K562 (cell line): ENCODE measurements around the gene RMC1. TPM values are rescaled to one million over a fixed set of nuclear protein-coding genes. Genes with fewer than 3 reads are reported as not detected.

Source experiments
- ATAC-seq: fragments of 200-7000 bp; cut with Tn5 transposase; 3 replicates; pipeline ENCODE4 v1.9.1; 2020; ENCODE audit warnings: moderate library complexity
- BruUV-seq: library from RNA; stranded (reverse); fragments of 400-500 nt; replicated peaks from 2 replicates; lab custom pipeline; 2021; lab: Mats Ljungman, UMichigan
- CTCF ChIA-PET: fragments of 300-600 bp; formaldehyde crosslinking; extraction: SDS; loops from one replicate; lab custom pipeline; 2021; ENCODE audit warnings: low intra/inter-chr PET ratio; lab: Yijun Ruan, JAX
- POLR2A ChIA-PET: fragments of 300-600, 350-650 bp; sonication (Branson Sonifier 250); formaldehyde crosslinking; extraction: SDS; loops from one replicate; lab custom pipeline; 2021; ENCODE audit warnings: antibody characterized with exemption, inconsistent platforms; lab: Yijun Ruan, JAX
- DNase-seq, 4 experiments: peaks; one replicate each; pipeline versions ENCODE4 v3.0.0 to v3.0.0-alpha.2; 2011 to 2018; ENCODE audit warnings: low spot score in 3 of 4, mixed read lengths in 3 of 4; ENCODE audit errors: extremely low read depth in 1 of 4
- FAIRE-seq: peaks from 2 replicates; lab custom pipeline; 2011; peaks lifted over from hg19 to GRCh38; lab: Jason Lieb, UNC
- H2AFZ ChIP-seq: 2 replicates; pipeline ENCODE4 v1.6.0; 2011; ENCODE audit warnings: low read depth, low read length, control low read depth, inconsistent platforms
- H3K27ac ChIP-seq: fragments of 200-600 bp; 3 replicates; pipeline ENCODE4 v1.8.0; 2011; ENCODE audit warnings: low read depth, mild to moderate bottlenecking, control low read depth, inconsistent platforms, low read length, moderate library complexity, mixed read lengths; ENCODE audit errors: extremely low read depth
- H3K27me3 ChIP-seq, 2 experiments: fragments of 300-600 bp in 1 of 2; 2 replicates in 1 of 2; 3 replicates in 1 of 2; pipeline versions ENCODE4 v1.6.0 to v1.8.0; 2011; ENCODE audit warnings: inconsistent platforms in 2 of 2, low read length in 2 of 2, mild to moderate bottlenecking in 1 of 2, mixed read lengths in 1 of 2, moderate library complexity in 1 of 2; ENCODE audit not compliant: control insufficient read depth in 2 of 2, insufficient read depth in 2 of 2
- H3K36me3 ChIP-seq: fragments of 300-600 bp; 3 replicates; pipeline ENCODE4 v1.8.0; 2011; ENCODE audit warnings: mild to moderate bottlenecking, low read length, inconsistent platforms; ENCODE audit not compliant: control insufficient read depth, insufficient read depth
- H3K4me1 ChIP-seq, 2 experiments: fragments of 200-600 bp in 1 of 2; replicated peaks in 1 of 2; 2 replicates in 1 of 2; 3 replicates in 1 of 2; pipeline versions ENCODE4 v1.5.1 to v1.8.0; 2011; ENCODE audit warnings: inconsistent platforms in 2 of 2, low read length in 2 of 2, mild to moderate bottlenecking in 1 of 2, mixed read lengths in 1 of 2, moderate library complexity in 1 of 2; ENCODE audit not compliant: control insufficient read depth in 2 of 2, insufficient read depth in 2 of 2
- H3K4me2 ChIP-seq: 2 replicates; pipeline ENCODE4 v1.6.1; 2011; ENCODE audit warnings: low read length, control low read depth, inconsistent platforms, mixed read lengths; ENCODE audit not compliant: insufficient read depth
- H3K4me3 ChIP-seq: fragments of 200-600 bp; sonication (generic), shearing (Covaris generic); 2 replicates; pipeline ENCODE4 v1.5.1; 2016; ENCODE audit warnings: control low read depth, inconsistent platforms
- H3K79me2 ChIP-seq: fragments of 200-600 bp; 3 replicates; pipeline ENCODE4 v1.8.0; 2011; ENCODE audit warnings: low read length, inconsistent platforms; ENCODE audit not compliant: control insufficient read depth, insufficient read depth
- H3K9ac ChIP-seq, 2 experiments: 2 replicates each; pipeline versions ENCODE4 v1.6.0 to v1.6.1; 2011; ENCODE audit warnings: low read depth in 2 of 2, low read length in 2 of 2, control low read depth in 1 of 2, inconsistent platforms in 1 of 2, mild to moderate bottlenecking in 1 of 2, mixed read lengths in 1 of 2; ENCODE audit not compliant: insufficient read depth in 1 of 2
- H3K9me1 ChIP-seq: one replicate; pipeline ENCODE4 v1.6.0; 2011; ENCODE audit warnings: inconsistent platforms, mild to moderate bottlenecking, low read length, moderate library complexity; ENCODE audit not compliant: control insufficient read depth, insufficient read depth
- H3K9me3 ChIP-seq: replicated peaks from 2 replicates; pipeline ENCODE4 v1.5.1; 2011; ENCODE audit warnings: low read depth, low read length, inconsistent platforms; ENCODE audit not compliant: control insufficient read depth, insufficient read depth
- H4K20me1 ChIP-seq: replicated peaks from 2 replicates; pipeline ENCODE4 v1.6.1; 2011; ENCODE audit warnings: low read length, inconsistent platforms, mixed read lengths; ENCODE audit not compliant: control insufficient read depth, insufficient read depth
- EGR1 ChIP-seq: fragments of 450-650 bp; conservative IDR thresholded peaks from 2 replicates; pipeline ENCODE4 v1.6.1; 2017; ENCODE audit warnings: mild to moderate bottlenecking
- HDAC1 ChIP-seq, 2 experiments: fragments of 450-650 bp; IDR thresholded peaks; 2 replicates each; pipeline ENCODE4 v1.6.1; 2016 to 2017; ENCODE audit warnings: inconsistent platforms in 1 of 2, mild to moderate bottlenecking in 1 of 2, moderate library complexity in 1 of 2
- HNRNPH1 ChIP-seq: fragments of 200-400 bp; formaldehyde crosslinking; optimal IDR thresholded peaks from 2 replicates; pipeline ENCODE3; 2017; ENCODE audit warnings: low read depth, mild to moderate bottlenecking, low read length, moderate library complexity
- IRF2 ChIP-seq: sonication (generic); formaldehyde crosslinking; IDR thresholded peaks from 2 replicates; pipeline ENCODE4 v1.8.1; 2022; ENCODE audit warnings: mild to moderate bottlenecking, missing genetic modification reagents
- KDM2B ChIP-seq: fragments of 250-450 bp; sonication (Bioruptor Pico); IDR thresholded peaks from 2 replicates; pipeline ENCODE4 v1.8.0; 2021; ENCODE audit warnings: mild to moderate bottlenecking, moderate library complexity
- MCM5 ChIP-seq: fragments of 450-650 bp; IDR thresholded peaks from 2 replicates; pipeline ENCODE4 v1.6.1; 2016; ENCODE audit warnings: low read depth
- NR2F6 ChIP-seq: fragments of 450-650 bp; formaldehyde crosslinking; IDR thresholded peaks from 2 replicates; pipeline ENCODE4 v1.4.0; 2020; ENCODE audit warnings: mild to moderate bottlenecking
- SNAPC5 ChIP-seq: fragments of 250-450 bp; sonication (Bioruptor Pico); IDR thresholded peaks from 2 replicates; pipeline ENCODE4 v1.8.0; 2021; ENCODE audit warnings: moderate library complexity, mild to moderate bottlenecking, inconsistent platforms
- SRSF3 ChIP-seq: fragments of 200-400 bp; formaldehyde crosslinking; IDR thresholded peaks from 2 replicates; pipeline ENCODE4 v1.6.1; 2016; ENCODE audit warnings: mild to moderate bottlenecking, low read length, moderate library complexity; ENCODE audit not compliant: insufficient read depth
- ZNF124 ChIP-seq: sonication (generic); formaldehyde crosslinking; IDR thresholded peaks from 2 replicates; pipeline ENCODE4 v1.8.1; 2022; ENCODE audit warnings: missing genetic modification reagents
- ZNF143 ChIP-seq: sonication (generic); formaldehyde crosslinking; IDR thresholded peaks from 2 replicates; pipeline ENCODE4 v1.9.0; 2022; ENCODE audit warnings: mild to moderate bottlenecking, missing genetic modification reagents
- ZNF24 ChIP-seq: fragments of 450-650 bp; IDR thresholded peaks from 2 replicates; pipeline ENCODE4 v1.6.1; 2016
- ZNF3 ChIP-seq: fragments of 250-450 bp; sonication (Bioruptor Pico); IDR thresholded peaks from 2 replicates; pipeline ENCODE4 v1.5.0; 2021; ENCODE audit warnings: mild to moderate bottlenecking, moderate library complexity
- WGBS: fragments of 100-300 bp; shearing (Covaris generic); methylation state at CpG from one replicate; pipeline ENCODE4 v1.1.6; 2016; ENCODE audit warnings: low coverage, mixed read lengths; ENCODE audit not compliant: insufficient coverage; ENCODE audit errors: missing lambda C conversion rate; 5-methylcytosine and 5-hydroxymethylcytosine counted together
- in situ Hi-C: fragments of 300-500 bp; cut with MboI; formaldehyde crosslinking; loops from 4 replicates; pipeline ENCODE4 v1.15.0; 2018; ENCODE audit warnings: inconsistent platforms, mixed read lengths
- intact Hi-C: fragments of 100-400 bp; cut with micrococcal nuclease; formaldehyde crosslinking; loops from 2 replicates; pipeline ENCODE4 v1.14.2; 2022
- polyA plus RNA-seq, 8 experiments: library from polyadenylated mRNA; depleted of rRNA in 4 of 8; stranded (reverse) in 5 of 8; unstranded in 3 of 8; fragments of >200 nt; fragmentation: Nextera tagmentation in 2 of 8; fragmentation: Illumina TruSeq in 1 of 8; extraction: Ambion mirVana in 2 of 8; extraction: Trizol in 1 of 8; gene quantifications; 2 replicates each; pipeline versions ENCODE4 v1.2.1 to v1.2.3, GENCODE V29; 2011 to 2014; ENCODE audit warnings: inconsistent platforms in 1 of 8, missing spikeins in 1 of 8
- total RNA-seq, 7 experiments: library from RNA; depleted of rRNA in 6 of 7; stranded (reverse); fragments of >200 nt in 6 of 7; fragmentation: Illumina TruSeq in 2 of 7; extraction: Trizol in 2 of 7; gene quantifications; 2 replicates each; pipeline versions ENCODE4 v1.2.1 to v1.2.3, GENCODE V29; 2011 to 2021; ENCODE audit warnings: low replicate concordance in 1 of 7

Gene RMC1
- total and polyA plus RNA-seq, 9 of the 15 experiments (the other 6 are each of a cell fraction or from before 2014, with no cell fraction given), result 7.5 to 42.4 (median 35.5) TPM

- intact Hi-C loops, result no loop called here
- 85% methylated on average over 14 of the region's 14 CpGs for WGBS
Observed at GRCh38 chr18:23524213-23524707, 20.9 kb downstream of the RMC1 start.

More at GRCh38 chr18:23524213-23524707, 20.9 kb downstream of the RMC1 start:
- no peak for ATAC-seq
- Histone ChIP-seq H3K27me3 (no peaks in the 10 kb centered on the region), H2AFZ (no peak overlapping the region), H3K9me1 (no peaks in the 10 kb centered on the region), H3K9me3 (no peaks in the 10 kb centered on the region), H3K36me3 (peaks cover 84% of the 10 kb centered on the region), H3K9ac (no peak overlapping the region), H3K4me3 (no peak overlapping the region), H3K4me2 (no peak overlapping the region), H4K20me1 (peaks cover 5% of the 10 kb centered on the region; the same call in 1 of the 2 replicates), H3K79me2 (peaks cover 8% of the 10 kb centered on the region; the same call in 2 of the 3 replicates), H3K4me1 (peaks cover 9 to 17% of the 10 kb centered on the region in 2 experiments), H3K27ac (no peak overlapping the region)
- in situ Hi-C loops, result no loop called here
- no TSS peak for BruUV-seq
- TF ChIP-seq HDAC1 (IDR thresholded peaks at IDR 0.05) (no peak), NR2F6 (no peak), EGR1 (no peak), SNAPC5 (CRISPR knock-in tag) (no peak), ZNF24 (no peak), MCM5 (no peak), ZNF124 (CRISPR knock-in tag) (no peak), ZNF143 (CRISPR knock-in tag) (no peak), IRF2 (no peak), SRSF3 (no peak), KDM2B (CRISPR knock-in tag) (no peak), ZNF3 (no peak), HNRNPH1 (no peak)
- no peak for FAIRE-seq
- POLR2A ChIA-PET, result interaction anchor here (0.9 kb wide), 1 partner anchor 67 kb away, joined by 3 read pairs; no protein-coding TSS in a partner anchor
- DNase-seq, result no peak
- CTCF ChIA-PET, result no interaction called here
